HepG2 (cell line): ENCODE measurements around the gene TANGO2. TPM values are rescaled to one million over a fixed set of nuclear protein-coding genes. Genes with fewer than 3 reads are reported as not detected.

Experiments used
- ATAC-seq: fragments of 200-7000 bp; cut with Tn5 transposase; 3 replicates; pipeline ENCODE4 v1.9.1; 2020; ENCODE audit warnings: mild to moderate bottlenecking, moderate library complexity
- BruUV-seq: library from RNA; stranded (reverse); fragments of 400-500 nt; replicated peaks from 2 replicates; lab custom pipeline; 2021; lab: Mats Ljungman, UMichigan
- CTCF ChIA-PET: fragments of 300-600 bp; formaldehyde crosslinking; extraction: SDS; loops from one replicate; lab custom pipeline; 2021; ENCODE audit warnings: low total read pairs, inconsistent platforms, low intra/inter-chr PET ratio; lab: Yijun Ruan, JAX
- POLR2A ChIA-PET: fragments of 350-600 bp; sonication (Branson Sonifier 250); formaldehyde crosslinking; loops from one replicate; lab custom pipeline; 2020; ENCODE audit warnings: antibody characterized with exemption, inconsistent platforms; lab: Yijun Ruan, JAX
- DNase-seq: peaks from one replicate; pipeline ENCODE4 v3.0.0-alpha.2; 2015; ENCODE audit warnings: low spot score
- FAIRE-seq: peaks from 3 replicates; lab custom pipeline; 2011; peaks lifted over from hg19 to GRCh38; lab: Jason Lieb, UNC
- H2AFZ ChIP-seq: one replicate; pipeline ENCODE4 v1.6.1; 2011; ENCODE audit warnings: low read length, inconsistent platforms
- H3K27ac ChIP-seq: fragments of 300-600 bp; 3 replicates; pipeline ENCODE4 v1.8.0; 2011; ENCODE audit warnings: mixed run types, mild to moderate bottlenecking, mixed read lengths, low read length, inconsistent platforms; ENCODE audit not compliant: insufficient read depth; ENCODE audit errors: extremely low read length
- H3K27me3 ChIP-seq, 2 experiments: fragments of 200-600 bp in 1 of 2; 2 replicates in 1 of 2; 3 replicates in 1 of 2; pipeline versions ENCODE4 v1.6.0 to v1.8.0; 2011; ENCODE audit warnings: low read length in 2 of 2, mild to moderate bottlenecking in 2 of 2, moderate library complexity in 2 of 2, inconsistent platforms in 1 of 2; ENCODE audit not compliant: insufficient read depth in 2 of 2, control insufficient read depth in 1 of 2
- H3K36me3 ChIP-seq, 2 experiments: fragments of 200-600 bp in 1 of 2; replicated peaks in 1 of 2; 2 replicates in 1 of 2; 3 replicates in 1 of 2; pipeline versions ENCODE4 v1.5.1 to v1.8.0; 2011; ENCODE audit warnings: low read length in 2 of 2, inconsistent platforms in 1 of 2; ENCODE audit not compliant: insufficient read depth in 2 of 2, control insufficient read depth in 1 of 2
- H3K4me1 ChIP-seq: 2 replicates; pipeline ENCODE4 v1.5.1; 2012; ENCODE audit warnings: low read length, inconsistent platforms; ENCODE audit not compliant: insufficient read depth
- H3K4me2 ChIP-seq: 2 replicates; pipeline ENCODE4 v1.6.0; 2011; ENCODE audit warnings: low read depth, low read length, inconsistent platforms
- H3K4me3 ChIP-seq, 3 experiments: fragments of 200-600 bp in 1 of 3; sonication (generic), shearing (Covaris generic) in 1 of 3; replicated peaks in 1 of 3; 2 replicates each; pipeline ENCODE4 v1.5.1; 2011 to 2016; ENCODE audit warnings: low read length in 3 of 3, inconsistent platforms in 2 of 3, low read depth in 2 of 3, mild to moderate bottlenecking in 2 of 3, control low read depth in 1 of 3, mixed read lengths in 1 of 3; ENCODE audit not compliant: insufficient read depth in 1 of 3
- H3K79me2 ChIP-seq: one replicate; pipeline ENCODE4 v1.6.1; 2011; ENCODE audit warnings: low read length, inconsistent platforms; ENCODE audit not compliant: insufficient read depth
- H3K9ac ChIP-seq: 2 replicates; pipeline ENCODE4 v1.6.0; 2011; ENCODE audit warnings: mild to moderate bottlenecking, low read depth, low read length, inconsistent platforms; ENCODE audit not compliant: insufficient read depth
- H3K9me3 ChIP-seq: 2 replicates; pipeline ENCODE4 v1.5.1; 2012; ENCODE audit warnings: mild to moderate bottlenecking, low read length
- H4K20me1 ChIP-seq: 2 replicates; pipeline ENCODE4 v1.6.0; 2011; ENCODE audit warnings: inconsistent platforms, mild to moderate bottlenecking, low read length, moderate library complexity; ENCODE audit not compliant: insufficient read depth
- CSRNP1 ChIP-seq: sonication (generic); formaldehyde crosslinking; IDR thresholded peaks from 2 replicates; pipeline ENCODE4 v1.8.1; 2023; ENCODE audit warnings: mild to moderate bottlenecking, missing genetic modification reagents
- FOXP4 ChIP-seq: sonication (generic); formaldehyde crosslinking; IDR thresholded peaks from 2 replicates; pipeline ENCODE4 v1.4.0; 2020; ENCODE audit warnings: missing genetic modification reagents
- NRL ChIP-seq: sonication (generic); formaldehyde crosslinking; IDR thresholded peaks from 2 replicates; pipeline ENCODE4 v1.5.0; 2020; ENCODE audit warnings: missing genetic modification reagents, mild to moderate bottlenecking, moderate library complexity, borderline replicate concordance
- SP1 ChIP-seq, 2 experiments: fragments of 450-650 bp in 1 of 2; sonication (generic) in 1 of 2; formaldehyde crosslinking in 1 of 2; IDR thresholded peaks; 2 replicates each; pipeline versions ENCODE4 v1.4.0 to v1.6.1; 2016 to 2020; ENCODE audit warnings: missing genetic modification reagents in 1 of 2
- TSC22D2 ChIP-seq: sonication (generic); formaldehyde crosslinking; IDR thresholded peaks from 2 replicates; pipeline ENCODE4 v1.5.1; 2020; ENCODE audit warnings: missing genetic modification reagents, mild to moderate bottlenecking, borderline replicate concordance
- ZBTB49 ChIP-seq: sonication (generic); formaldehyde crosslinking; IDR thresholded peaks from 2 replicates; pipeline ENCODE4 v1.4.0; 2020; ENCODE audit warnings: missing genetic modification reagents, borderline replicate concordance
- ZNF543 ChIP-seq: sonication (generic); formaldehyde crosslinking; IDR thresholded peaks from 2 replicates; pipeline ENCODE4 v1.4.0; 2020; ENCODE audit warnings: mild to moderate bottlenecking, missing genetic modification reagents
- WGBS: methylation state at CpG from one replicate; pipeline ENCODE4 v1.1.6; 2017; ENCODE audit warnings: low lambda C conversion rate; 5-methylcytosine and 5-hydroxymethylcytosine counted together
- in situ Hi-C: cut with HindIII; loops from 2 replicates; pipeline ENCODE4 v1.10.0; 2017; ENCODE audit warnings: low pct_unique_long_range_greater_than_20kb; ENCODE audit not compliant: extremely low pct_ligation_motif_present
- intact Hi-C: fragments of 100-400 bp; cut with micrococcal nuclease; formaldehyde crosslinking; loops from one replicate; pipeline ENCODE4 v1.10.0; 2022; ENCODE audit not compliant: unreplicated experiment
- polyA plus RNA-seq, 8 experiments: library from polyadenylated mRNA; depleted of rRNA in 3 of 8; stranded (reverse) in 7 of 8; unstranded in 1 of 8; fragments of >200 nt; fragmentation: Illumina TruSeq in 4 of 8; extraction: Trizol in 4 of 8; gene quantifications; 2 replicates each; pipeline versions ENCODE4 v1.2.1 to v1.2.3, GENCODE V29; 2011 to 2016; ENCODE audit warnings: low read depth in 4 of 8, missing spikeins in 1 of 8, mixed read lengths in 1 of 8; ENCODE audit not compliant: insufficient read depth in 1 of 8
- total RNA-seq, 5 experiments: library from RNA; depleted of rRNA; stranded (reverse); fragments of >200 nt; fragmentation: Illumina TruSeq; extraction: Trizol; gene quantifications; 2 replicates each; pipeline ENCODE4 v1.2.3, GENCODE V29; 2016; ENCODE audit warnings: low read depth in 1 of 5

Gene TANGO2
- total and polyA plus RNA-seq, 2 of the 13 experiments (the other 11 are each of a cell fraction or from before 2014, with no cell fraction given): 12.9 to 14.8 TPM

- TF ChIP-seq CSRNP1 (CRISPR knock-in tag) (no peak), FOXP4 (CRISPR knock-in tag) (no peak), TSC22D2 (no peak), NRL (CRISPR knock-in tag) (no peak)
Observed at GRCh38 chr22:20031732-20032406, 11.0 kb downstream of the TANGO2 start (continued).

GRCh38 chr22:20032407-20032991, 11.6 kb downstream of the TANGO2 start:
- CTCF ChIA-PET: no interaction called here
- peaks cover 2 to 7% of the 10 kb centered on the region in 2 experiments; a peak in 2 of 5 replicates for H3K36me3 ChIP-seq
- H3K9me3 ChIP-seq: no peaks in the 10 kb centered on the region
- no peak overlapping the region for H3K27ac ChIP-seq
- no TSS peak for BruUV-seq
- H3K4me1 ChIP-seq: no peaks in the 10 kb centered on the region
- H3K4me3 ChIP-seq: no peak overlapping the region
- no peak for DNase-seq
- H3K79me2 ChIP-seq: no peaks in the 10 kb centered on the region
- no peak overlapping the region for H3K4me2 ChIP-seq
- in situ Hi-C loops: no loop called here
- POLR2A ChIA-PET: no interaction called here
- WGBS: 86% methylated on average over 4 of the region's 7 CpGs
- intact Hi-C loops: no loop called here
- TF ChIP-seq ZNF543 (CRISPR knock-in tag) (no peak), ZBTB49 (CRISPR knock-in tag) (no peak), SP1 (IDR thresholded peaks at IDR 0.05) (no peak), SP1 (CRISPR knock-in tag; IDR thresholded peaks at IDR 0.05) (no peak)
- H4K20me1 ChIP-seq: no peaks in the 10 kb centered on the region
- H3K9ac ChIP-seq: no peak overlapping the region
- no peak for ATAC-seq
- H3K27me3 ChIP-seq: no peaks in the 10 kb centered on the region
- FAIRE-seq: no peak
- no peak overlapping the region for H2AFZ ChIP-seq
